HepG2 (cell line): ENCODE measurements around the gene SELENOM. TPM values are rescaled to one million over a fixed set of nuclear protein-coding genes. Genes with fewer than 3 reads are reported as not detected.

ENCODE experiments used
- ATAC-seq: fragments of 200-7000 bp; cut with Tn5 transposase; 3 replicates; pipeline ENCODE4 v1.9.1; 2020; ENCODE audit warnings: mild to moderate bottlenecking, moderate library complexity
- BruUV-seq: library from RNA; stranded (reverse); fragments of 400-500 nt; replicated peaks from 2 replicates; lab custom pipeline; 2021; lab: Mats Ljungman, UMichigan
- CTCF ChIA-PET: fragments of 300-600 bp; formaldehyde crosslinking; extraction: SDS; loops from one replicate; lab custom pipeline; 2021; ENCODE audit warnings: low total read pairs, inconsistent platforms, low intra/inter-chr PET ratio; lab: Yijun Ruan, JAX
- POLR2A ChIA-PET: fragments of 350-600 bp; sonication (Branson Sonifier 250); formaldehyde crosslinking; loops from one replicate; lab custom pipeline; 2020; ENCODE audit warnings: antibody characterized with exemption, inconsistent platforms; lab: Yijun Ruan, JAX
- DNase-seq: peaks from one replicate; pipeline ENCODE4 v3.0.0-alpha.2; 2015; ENCODE audit warnings: low spot score
- FAIRE-seq: peaks from 3 replicates; lab custom pipeline; 2011; peaks lifted over from hg19 to GRCh38; lab: Jason Lieb, UNC
- H2AFZ ChIP-seq: one replicate; pipeline ENCODE4 v1.6.1; 2011; ENCODE audit warnings: low read length, inconsistent platforms
- H3K27ac ChIP-seq: fragments of 300-600 bp; 3 replicates; pipeline ENCODE4 v1.8.0; 2011; ENCODE audit warnings: mixed run types, mild to moderate bottlenecking, mixed read lengths, low read length, inconsistent platforms; ENCODE audit not compliant: insufficient read depth; ENCODE audit errors: extremely low read length
- H3K27me3 ChIP-seq, 2 experiments: fragments of 200-600 bp in 1 of 2; 2 replicates in 1 of 2; 3 replicates in 1 of 2; pipeline versions ENCODE4 v1.6.0 to v1.8.0; 2011; ENCODE audit warnings: low read length in 2 of 2, mild to moderate bottlenecking in 2 of 2, moderate library complexity in 2 of 2, inconsistent platforms in 1 of 2; ENCODE audit not compliant: insufficient read depth in 2 of 2, control insufficient read depth in 1 of 2
- H3K36me3 ChIP-seq, 2 experiments: fragments of 200-600 bp in 1 of 2; replicated peaks in 1 of 2; 2 replicates in 1 of 2; 3 replicates in 1 of 2; pipeline versions ENCODE4 v1.5.1 to v1.8.0; 2011; ENCODE audit warnings: low read length in 2 of 2, inconsistent platforms in 1 of 2; ENCODE audit not compliant: insufficient read depth in 2 of 2, control insufficient read depth in 1 of 2
- H3K4me1 ChIP-seq: 2 replicates; pipeline ENCODE4 v1.5.1; 2012; ENCODE audit warnings: low read length, inconsistent platforms; ENCODE audit not compliant: insufficient read depth
- H3K4me2 ChIP-seq: 2 replicates; pipeline ENCODE4 v1.6.0; 2011; ENCODE audit warnings: low read depth, low read length, inconsistent platforms
- H3K4me3 ChIP-seq, 3 experiments: fragments of 200-600 bp in 1 of 3; sonication (generic), shearing (Covaris generic) in 1 of 3; replicated peaks in 1 of 3; 2 replicates each; pipeline ENCODE4 v1.5.1; 2011 to 2016; ENCODE audit warnings: low read length in 3 of 3, inconsistent platforms in 2 of 3, low read depth in 2 of 3, mild to moderate bottlenecking in 2 of 3, control low read depth in 1 of 3, mixed read lengths in 1 of 3; ENCODE audit not compliant: insufficient read depth in 1 of 3
- H3K79me2 ChIP-seq: one replicate; pipeline ENCODE4 v1.6.1; 2011; ENCODE audit warnings: low read length, inconsistent platforms; ENCODE audit not compliant: insufficient read depth
- H3K9ac ChIP-seq: 2 replicates; pipeline ENCODE4 v1.6.0; 2011; ENCODE audit warnings: mild to moderate bottlenecking, low read depth, low read length, inconsistent platforms; ENCODE audit not compliant: insufficient read depth
- H3K9me3 ChIP-seq: 2 replicates; pipeline ENCODE4 v1.5.1; 2012; ENCODE audit warnings: mild to moderate bottlenecking, low read length
- H4K20me1 ChIP-seq: 2 replicates; pipeline ENCODE4 v1.6.0; 2011; ENCODE audit warnings: inconsistent platforms, mild to moderate bottlenecking, low read length, moderate library complexity; ENCODE audit not compliant: insufficient read depth
- CENPBD1 ChIP-seq: sonication (generic); formaldehyde crosslinking; IDR thresholded peaks from 2 replicates; pipeline ENCODE4 v1.8.0; 2022; ENCODE audit warnings: missing genetic modification reagents, low read depth, mild to moderate bottlenecking, borderline replicate concordance
- CENPX ChIP-seq: sonication (generic); formaldehyde crosslinking; IDR thresholded peaks from 2 replicates; pipeline ENCODE4 v1.9.0; 2021; ENCODE audit warnings: mild to moderate bottlenecking, missing genetic modification reagents, moderate library complexity
- FOSL2 ChIP-seq: sonication (generic); formaldehyde crosslinking; IDR thresholded peaks from 2 replicates; pipeline ENCODE4 v1.4.0; 2020; ENCODE audit warnings: missing genetic modification reagents
- GTF3A ChIP-seq: sonication (generic); formaldehyde crosslinking; conservative IDR thresholded peaks from 2 replicates; pipeline ENCODE4 v1.4.0; 2020; ENCODE audit warnings: mild to moderate bottlenecking, missing genetic modification reagents
- MAX ChIP-seq: IDR thresholded peaks from 2 replicates; pipeline ENCODE4 v1.6.1; 2012; ENCODE audit warnings: inconsistent platforms
- NR1H2 ChIP-seq: sonication (generic); formaldehyde crosslinking; IDR thresholded peaks from 2 replicates; pipeline ENCODE4 v1.8.1; 2022; ENCODE audit warnings: low read depth, missing genetic modification reagents, borderline replicate concordance
- SAFB2 ChIP-seq: sonication (generic); formaldehyde crosslinking; IDR thresholded peaks from 2 replicates; pipeline ENCODE4 v1.5.1; 2020; ENCODE audit warnings: missing genetic modification reagents, low read depth, mild to moderate bottlenecking, borderline replicate concordance
- SOX6 ChIP-seq, 2 experiments: fragments of 450-650 bp in 1 of 2; sonication (generic) in 1 of 2; formaldehyde crosslinking in 1 of 2; IDR thresholded peaks; 2 replicates each; pipeline versions ENCODE4 v1.4.0 to v1.6.1; 2017 to 2020; ENCODE audit warnings: antibody characterized with exemption in 1 of 2, mild to moderate bottlenecking in 1 of 2, missing genetic modification reagents in 1 of 2
- TEAD3 ChIP-seq: optimal IDR thresholded peaks from 2 replicates; pipeline ENCODE3; 2016; ENCODE audit warnings: borderline replicate concordance
- ZFP82 ChIP-seq: sonication (generic); formaldehyde crosslinking; IDR thresholded peaks from 2 replicates; pipeline ENCODE4 v1.5.1; 2020; ENCODE audit warnings: mild to moderate bottlenecking, missing genetic modification reagents, borderline replicate concordance
- ZNF317 ChIP-seq: sonication (generic); formaldehyde crosslinking; IDR thresholded peaks from 2 replicates; pipeline ENCODE4 v1.5.0; 2020; ENCODE audit warnings: mild to moderate bottlenecking, missing genetic modification reagents
- ZNF607 ChIP-seq: sonication (generic); formaldehyde crosslinking; IDR thresholded peaks from 2 replicates; pipeline ENCODE4 v1.5.1; 2020; ENCODE audit warnings: missing genetic modification reagents, mild to moderate bottlenecking, borderline replicate concordance
- WGBS: methylation state at CpG from one replicate; pipeline ENCODE4 v1.1.6; 2017; ENCODE audit warnings: low lambda C conversion rate; 5-methylcytosine and 5-hydroxymethylcytosine counted together
- in situ Hi-C: cut with HindIII; loops from 2 replicates; pipeline ENCODE4 v1.10.0; 2017; ENCODE audit warnings: low pct_unique_long_range_greater_than_20kb; ENCODE audit not compliant: extremely low pct_ligation_motif_present
- intact Hi-C: fragments of 100-400 bp; cut with micrococcal nuclease; formaldehyde crosslinking; loops from one replicate; pipeline ENCODE4 v1.10.0; 2022; ENCODE audit not compliant: unreplicated experiment
- polyA plus RNA-seq, 8 experiments: library from polyadenylated mRNA; depleted of rRNA in 3 of 8; stranded (reverse) in 7 of 8; unstranded in 1 of 8; fragments of >200 nt; fragmentation: Illumina TruSeq in 4 of 8; extraction: Trizol in 4 of 8; gene quantifications; 2 replicates each; pipeline versions ENCODE4 v1.2.1 to v1.2.3, GENCODE V29; 2011 to 2016; ENCODE audit warnings: low read depth in 4 of 8, missing spikeins in 1 of 8, mixed read lengths in 1 of 8; ENCODE audit not compliant: insufficient read depth in 1 of 8
- total RNA-seq, 5 experiments: library from RNA; depleted of rRNA; stranded (reverse); fragments of >200 nt; fragmentation: Illumina TruSeq; extraction: Trizol; gene quantifications; 2 replicates each; pipeline ENCODE4 v1.2.3, GENCODE V29; 2016; ENCODE audit warnings: low read depth in 1 of 5
- TF ChIP-seq, protein P1 (sequence below): sonication (generic); formaldehyde crosslinking; conservative IDR thresholded peaks from 2 replicates; pipeline ENCODE4 v1.8.0; 2022; ENCODE audit warnings: low read depth, missing genetic modification reagents
- TF ChIP-seq, protein P2 (sequence below), 2 experiments: sonication (generic) in 1 of 2; formaldehyde crosslinking in 1 of 2; IDR thresholded peaks; 2 replicates each; pipeline versions ENCODE4 v1.4.0 to v1.6.1; 2018 to 2020; ENCODE audit warnings: missing genetic modification reagents in 2 of 2, borderline replicate concordance in 1 of 2, low read depth in 1 of 2, mild to moderate bottlenecking in 1 of 2, missing biosample characterization in 1 of 2

SELENOM gene
- total and polyA plus RNA-seq, 2 of the 13 experiments (the other 11 are each of a cell fraction or from before 2014, with no cell fraction given): 4.1 to 4.3 TPM

DNA sequence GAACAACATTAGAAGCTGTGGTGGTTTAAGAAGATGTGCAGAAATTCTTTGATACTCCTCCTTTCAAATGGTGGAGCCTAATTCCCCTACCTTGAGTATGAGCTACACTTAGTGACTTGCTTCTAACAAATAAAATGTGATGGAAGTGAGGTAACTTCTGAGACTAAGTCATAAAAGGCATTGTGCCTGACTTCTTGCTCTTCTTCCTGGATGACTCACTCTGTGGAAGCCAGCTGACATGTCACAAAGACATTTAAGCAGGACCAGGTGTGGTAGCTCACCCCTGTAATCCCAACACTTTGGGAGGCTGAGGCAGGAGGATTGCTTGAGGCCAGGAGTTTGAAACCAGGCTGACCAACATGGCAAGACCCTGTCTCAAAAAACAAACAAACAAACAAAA lies 36.9 kb upstream of the SELENOM start:
- no peak for DNase-seq
- POLR2A ChIA-PET: interaction anchor here (1.4 to 1.7 kb wide), 2 partner anchors 12 to 63 kb away, joined by 3 to 4 read pairs; partner anchors contain the start of gene SMTN
- BruUV-seq: no TSS peak

GRCh38 chr22:31143537-31143936 lies 36.2 kb upstream of the SELENOM start:
- Histone ChIP-seq H3K27ac (no peak overlapping the region), H3K27me3 (peaks cover 4 to 42% of the 10 kb centered on the region in 2 experiments; a peak in 4 of 5 replicates), H4K20me1 (no peaks in the 10 kb centered on the region), H3K4me2 (no peak overlapping the region), H3K79me2 (no peaks in the 10 kb centered on the region), H3K4me1 (0 out of 2 replicates have a peak, but pooled peaks cover 1% of the 10 kb centered on the region), H3K36me3 (no peaks in the 10 kb centered on the region), H3K9me3 (no peaks in the 10 kb centered on the region), H2AFZ (no peak overlapping the region), H3K9ac (no peak overlapping the region), H3K4me3 (no peak overlapping the region)
- no peak for DNase-seq
- in situ Hi-C loops (loop anchor here (5.0 to 10.0 kb wide), 2 partner anchors 41 to 179 kb away; partner anchors contain the start of genes MORC2 and TUG1), intact Hi-C loops (no loop called here)
- 32% methylated on average over 3 of the region's 3 CpGs for WGBS
- no peak for FAIRE-seq
- ChIA-PET CTCF (no interaction called here), POLR2A (interaction anchor here (1.7 kb wide), 1 partner anchor 62 kb away, joined by 4 read pairs; the partner anchor contains the start of gene SMTN)
- no peak for ATAC-seq
- no TSS peak for BruUV-seq
- TF ChIP-seq GTF3A: no peak
- TF ChIP-seq SAFB2 (CRISPR knock-in tag): no peak
- no peak for TF ChIP-seq NR1H2 (CRISPR knock-in tag)
- no peak for TF ChIP-seq ZNF607 (CRISPR knock-in tag)
- TF ChIP-seq, protein P1, sequence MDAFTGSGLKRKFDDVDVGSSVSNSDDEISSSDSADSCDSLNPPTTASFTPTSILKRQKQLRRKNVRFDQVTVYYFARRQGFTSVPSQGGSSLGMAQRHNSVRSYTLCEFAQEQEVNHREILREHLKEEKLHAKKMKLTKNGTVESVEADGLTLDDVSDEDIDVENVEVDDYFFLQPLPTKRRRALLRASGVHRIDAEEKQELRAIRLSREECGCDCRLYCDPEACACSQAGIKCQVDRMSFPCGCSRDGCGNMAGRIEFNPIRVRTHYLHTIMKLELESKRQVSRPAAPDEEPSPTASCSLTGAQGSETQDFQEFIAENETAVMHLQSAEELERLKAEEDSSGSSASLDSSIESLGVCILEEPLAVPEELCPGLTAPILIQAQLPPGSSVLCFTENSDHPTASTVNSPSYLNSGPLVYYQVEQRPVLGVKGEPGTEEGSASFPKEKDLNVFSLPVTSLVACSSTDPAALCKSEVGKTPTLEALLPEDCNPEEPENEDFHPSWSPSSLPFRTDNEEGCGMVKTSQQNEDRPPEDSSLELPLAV (CRISPR knock-in tag): no peak
- TF ChIP-seq, protein P2, sequence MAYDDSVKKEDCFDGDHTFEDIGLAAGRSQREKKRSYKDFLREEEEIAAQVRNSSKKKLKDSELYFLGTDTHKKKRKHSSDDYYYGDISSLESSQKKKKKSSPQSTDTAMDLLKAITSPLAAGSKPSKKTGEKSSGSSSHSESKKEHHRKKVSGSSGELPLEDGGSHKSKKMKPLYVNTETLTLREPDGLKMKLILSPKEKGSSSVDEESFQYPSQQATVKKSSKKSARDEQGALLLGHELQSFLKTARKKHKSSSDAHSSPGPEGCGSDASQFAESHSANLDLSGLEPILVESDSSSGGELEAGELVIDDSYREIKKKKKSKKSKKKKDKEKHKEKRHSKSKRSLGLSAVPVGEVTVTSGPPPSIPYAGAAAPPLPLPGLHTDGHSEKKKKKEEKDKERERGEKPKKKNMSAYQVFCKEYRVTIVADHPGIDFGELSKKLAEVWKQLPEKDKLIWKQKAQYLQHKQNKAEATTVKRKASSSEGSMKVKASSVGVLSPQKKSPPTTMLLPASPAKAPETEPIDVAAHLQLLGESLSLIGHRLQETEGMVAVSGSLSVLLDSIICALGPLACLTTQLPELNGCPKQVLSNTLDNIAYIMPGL (CRISPR knock-in tag; IDR thresholded peaks at IDR 0.05; ENCODE audit: borderline replicate concordance in 1 of 2, low read depth in 1 of 2): no peak
- no peak for TF ChIP-seq SOX6 (IDR thresholded peaks at IDR 0.05)
- no peak for TF ChIP-seq SOX6 (CRISPR knock-in tag; IDR thresholded peaks at IDR 0.05)
- no peak for TF ChIP-seq CENPBD1 (CRISPR knock-in tag)
- TF ChIP-seq CENPX: no peak
- no peak for TF ChIP-seq ZFP82 (CRISPR knock-in tag)

More for the DNA sequence above, 36.9 kb upstream of the SELENOM start:
- in situ Hi-C loops: loop anchor here (5.0 to 10.0 kb wide), 2 partner anchors 42 to 179 kb away; partner anchors contain the start of genes MORC2 and TUG1
- ATAC-seq (no peak), FAIRE-seq (no peak)
- no peak overlapping the region for H3K4me3 ChIP-seq
- CTCF ChIA-PET: no interaction called here
- H3K4me1 ChIP-seq: peaks cover 8% of the 10 kb centered on the region
- H4K20me1 ChIP-seq: no peaks in the 10 kb centered on the region
- H3K9ac ChIP-seq: no peak overlapping the region
- TF ChIP-seq ZNF317 (CRISPR knock-in tag): 0 out of 2 replicates have a peak, but pooled peaks have one; percentile 38
- TF ChIP-seq FOSL2: peak; percentile 71
- TF ChIP-seq TEAD3 (CRISPR knock-in tag): no peak
- TF ChIP-seq MAX: no peak
- H3K36me3 ChIP-seq: no peaks in the 10 kb centered on the region
- no peak overlapping the region for H3K27ac ChIP-seq
- H3K9me3 ChIP-seq: no peaks in the 10 kb centered on the region
- no peaks in the 10 kb centered on the region for H3K79me2 ChIP-seq
- intact Hi-C loops: no loop called here
- H2AFZ ChIP-seq: no peak overlapping the region
- peaks cover 4 to 35% of the 10 kb centered on the region in 2 experiments; a peak in 4 of 5 replicates for H3K27me3 ChIP-seq
- H3K4me2 ChIP-seq: no peak overlapping the region
